Measurements from ENCODE around the gene PREX1.

PREX1 gene

GRCh38 chr20:48583801-48584200, 244.0 kb downstream of the PREX1 start:
- Histone ChIP-seq H3K4me3 (IDR thresholded peaks at IDR 0.05; ENCODE audit: insufficient read depth, low read depth, low read length) (no peak overlapping the region), H3K79me2 (ENCODE audit: insufficient read depth, low read depth) (no peaks in the 10 kb centered on the region), H3K27ac (no peak overlapping the region), H4K20me1 (ENCODE audit: insufficient read depth) (no peaks in the 10 kb centered on the region), H3K9ac (no peak overlapping the region), H3K4me1 (ENCODE audit: low read depth, poor library complexity, severe bottlenecking) (no peaks in the 10 kb centered on the region), H3K27me3 (ENCODE audit: insufficient read depth, low read depth) (peaks cover 52% of the 10 kb centered on the region), H3K36me3 (ENCODE audit: insufficient read depth) (no peaks in the 10 kb centered on the region), H2AFZ (ENCODE audit: low read depth) (no peak overlapping the region), H3K4me2 (no peak overlapping the region)
- TF ChIP-seq, protein P1, sequence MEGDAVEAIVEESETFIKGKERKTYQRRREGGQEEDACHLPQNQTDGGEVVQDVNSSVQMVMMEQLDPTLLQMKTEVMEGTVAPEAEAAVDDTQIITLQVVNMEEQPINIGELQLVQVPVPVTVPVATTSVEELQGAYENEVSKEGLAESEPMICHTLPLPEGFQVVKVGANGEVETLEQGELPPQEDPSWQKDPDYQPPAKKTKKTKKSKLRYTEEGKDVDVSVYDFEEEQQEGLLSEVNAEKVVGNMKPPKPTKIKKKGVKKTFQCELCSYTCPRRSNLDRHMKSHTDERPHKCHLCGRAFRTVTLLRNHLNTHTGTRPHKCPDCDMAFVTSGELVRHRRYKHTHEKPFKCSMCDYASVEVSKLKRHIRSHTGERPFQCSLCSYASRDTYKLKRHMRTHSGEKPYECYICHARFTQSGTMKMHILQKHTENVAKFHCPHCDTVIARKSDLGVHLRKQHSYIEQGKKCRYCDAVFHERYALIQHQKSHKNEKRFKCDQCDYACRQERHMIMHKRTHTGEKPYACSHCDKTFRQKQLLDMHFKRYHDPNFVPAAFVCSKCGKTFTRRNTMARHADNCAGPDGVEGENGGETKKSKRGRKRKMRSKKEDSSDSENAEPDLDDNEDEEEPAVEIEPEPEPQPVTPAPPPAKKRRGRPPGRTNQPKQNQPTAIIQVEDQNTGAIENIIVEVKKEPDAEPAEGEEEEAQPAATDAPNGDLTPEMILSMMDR (conservative IDR thresholded peaks at IDR 0.05; ENCODE audit: low read depth, low read length), result no peak

DNA sequence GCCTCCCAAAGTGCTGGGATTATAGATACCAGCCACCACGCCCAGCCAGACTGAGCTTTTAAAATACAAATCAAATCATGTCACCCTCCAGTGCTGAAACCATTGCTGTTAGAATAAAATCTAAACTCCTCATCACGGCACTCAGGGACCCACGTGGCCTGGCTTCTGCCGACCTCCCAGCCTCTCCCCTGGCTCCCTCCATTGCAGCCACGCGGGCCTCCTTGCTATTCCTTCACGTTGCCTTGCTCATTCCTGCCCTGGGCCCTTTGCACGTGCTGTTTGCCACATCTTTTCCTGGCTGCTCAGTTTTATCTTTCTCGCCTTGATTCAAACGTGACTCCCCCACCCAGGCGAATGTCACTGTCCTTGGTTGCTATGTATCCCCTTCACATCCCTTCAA, 244.6 kb downstream of the PREX1 start:
- Histone ChIP-seq H3K27me3 (ENCODE audit: insufficient read depth, low read depth) (peaks cover 52% of the 10 kb centered on the region), H3K4me1 (ENCODE audit: low read depth, poor library complexity, severe bottlenecking) (no peaks in the 10 kb centered on the region), H3K4me3 (IDR thresholded peaks at IDR 0.05; ENCODE audit: insufficient read depth, low read depth, low read length) (no peak overlapping the region), H4K20me1 (ENCODE audit: insufficient read depth) (no peaks in the 10 kb centered on the region), H3K9ac (no peak overlapping the region), H3K4me2 (no peak overlapping the region), H2AFZ (ENCODE audit: low read depth) (no peak overlapping the region), H3K36me3 (ENCODE audit: insufficient read depth) (no peaks in the 10 kb centered on the region), H3K79me2 (ENCODE audit: insufficient read depth, low read depth) (no peaks in the 10 kb centered on the region), H3K27ac (no peak overlapping the region)
- TF ChIP-seq, protein P1 (conservative IDR thresholded peaks at IDR 0.05; ENCODE audit: low read depth, low read length), result no peak

GRCh38 chr20:48582673-48582985, 245.2 kb downstream of the PREX1 start:
- Histone ChIP-seq H3K27me3 (ENCODE audit: insufficient read depth, low read depth) (peaks cover 52% of the 10 kb centered on the region), H3K4me2 (no peak overlapping the region), H3K4me3 (IDR thresholded peaks at IDR 0.05; ENCODE audit: insufficient read depth, low read depth, low read length) (no peak overlapping the region), H3K27ac (no peak overlapping the region), H3K36me3 (ENCODE audit: insufficient read depth) (no peaks in the 10 kb centered on the region), H3K4me1 (ENCODE audit: low read depth, poor library complexity, severe bottlenecking) (no peaks in the 10 kb centered on the region), H4K20me1 (ENCODE audit: insufficient read depth) (no peaks in the 10 kb centered on the region), H3K9ac (no peak overlapping the region), H2AFZ (ENCODE audit: low read depth) (no peak overlapping the region), H3K79me2 (ENCODE audit: insufficient read depth, low read depth) (no peaks in the 10 kb centered on the region)
- TF ChIP-seq, protein P1 (conservative IDR thresholded peaks at IDR 0.05; ENCODE audit: low read depth, low read length), result no peak

- Histone ChIP-seq H2AFZ (ENCODE audit: low read depth) (no peak overlapping the region), H3K36me3 (ENCODE audit: insufficient read depth) (no peaks in the 10 kb centered on the region), H3K79me2 (ENCODE audit: insufficient read depth, low read depth) (no peaks in the 10 kb centered on the region), H4K20me1 (ENCODE audit: insufficient read depth) (no peaks in the 10 kb centered on the region), H3K9ac (no peak overlapping the region), H3K27me3 (ENCODE audit: insufficient read depth, low read depth) (peaks cover 48% of the 10 kb centered on the region), H3K4me3 (IDR thresholded peaks at IDR 0.05; ENCODE audit: insufficient read depth, low read depth, low read length) (no peak overlapping the region), H3K27ac (no peak overlapping the region), H3K4me1 (ENCODE audit: low read depth, poor library complexity, severe bottlenecking) (no peaks in the 10 kb centered on the region), H3K4me2 (no peak overlapping the region)
- TF ChIP-seq, protein P1 (conservative IDR thresholded peaks at IDR 0.05; ENCODE audit: low read depth, low read length), result no peak
Measured at GRCh38 chr20:48581167-48581566, 246.6 kb downstream of the PREX1 start.
